DOHH2 (cell line): ENCODE measurements around the gene IDUA.

Experiments used
- CTCF ChIP-seq: fragments of 200-600 bp; sonication (generic); IDR thresholded peaks from one replicate; pipeline ENCODE4 v1.5.1; 2014; ENCODE audit warnings: antibody characterized with exemption, mild to moderate bottlenecking, low read depth, low read length; ENCODE audit not compliant: poor library complexity, severe bottlenecking
- EZH2phosphoT487 ChIP-seq: fragments of 200-600 bp; sonication (generic); IDR thresholded peaks from 2 replicates; pipeline ENCODE4 v1.6.1; 2017; ENCODE audit warnings: borderline replicate concordance, mild to moderate bottlenecking, antibody characterized with exemption, low read length, moderate library complexity, mixed read lengths

GRCh38 chr4:1001561-1002130 lies 14.8 kb downstream of the IDUA start:
- TF ChIP-seq CTCF (no peak), EZH2phosphoT487 (no peak)
